OCI-LY7 (cell line): ENCODE measurements around the gene DYNC2H1. TPM values are rescaled to one million over a fixed set of nuclear protein-coding genes. Genes with fewer than 3 reads are reported as not detected.

Experiments used
- BruUV-seq: library from RNA; stranded (reverse); fragments of 400-500 nt; replicated peaks from 2 replicates; lab custom pipeline; 2021; lab: Mats Ljungman, UMichigan
- CTCF ChIA-PET: fragments of 300-600 bp; sonication (Branson Sonifier 250); formaldehyde crosslinking; loops from one replicate; lab custom pipeline; 2022; ENCODE audit warnings: antibody characterized with exemption; ENCODE audit not compliant: unreplicated experiment; lab: Charles Lee
- POLR2A ChIA-PET: fragments of 300-600 bp; sonication (Branson Sonifier 250); formaldehyde crosslinking; loops from one replicate; lab custom pipeline; 2022; ENCODE audit warnings: antibody characterized with exemption; lab: Charles Lee
- DNase-seq: peaks from one replicate; pipeline ENCODE4 v3.0.0-alpha.2; 2015; ENCODE audit warnings: low spot score
- H2AFZ ChIP-seq: fragments of 200-600 bp; sonication (generic), shearing (Covaris generic); 2 replicates; pipeline ENCODE4 v1.6.1; 2014; ENCODE audit warnings: mild to moderate bottlenecking, antibody characterized with exemption, low read length, moderate library complexity
- H3K27ac ChIP-seq: fragments of 200-600 bp; sonication (generic); 2 replicates; pipeline ENCODE4 v1.5.1; 2014; ENCODE audit warnings: mixed run types, low read depth, mild to moderate bottlenecking, moderate library complexity, low read length, inconsistent platforms; ENCODE audit not compliant: poor library complexity, severe bottlenecking
- H3K36me3 ChIP-seq: fragments of 200-600 bp; sonication (generic); 2 replicates; pipeline ENCODE4 v1.6.1; 2014; ENCODE audit warnings: mild to moderate bottlenecking, antibody characterized with exemption, low read length, moderate library complexity, mixed read lengths; ENCODE audit not compliant: insufficient read depth
- H3K4me1 ChIP-seq: fragments of 200-600 bp; sonication (generic); 2 replicates; pipeline ENCODE4 v1.5.1; 2014; ENCODE audit warnings: mild to moderate bottlenecking, low read length; ENCODE audit not compliant: insufficient read depth, poor library complexity, severe bottlenecking
- H3K4me2 ChIP-seq: fragments of 200-600 bp; sonication (generic); 2 replicates; pipeline ENCODE4 v1.6.1; 2014; ENCODE audit warnings: mild to moderate bottlenecking, low read length
- H3K4me3 ChIP-seq: fragments of 200-600 bp; sonication (generic); 2 replicates; pipeline ENCODE4 v1.5.1; 2014; ENCODE audit warnings: mild to moderate bottlenecking, low read depth, low read length; ENCODE audit not compliant: poor library complexity, severe bottlenecking
- H3K79me2 ChIP-seq: fragments of 200-600 bp; sonication (generic); 2 replicates; pipeline ENCODE4 v1.6.1; 2016; ENCODE audit warnings: low read depth, mild to moderate bottlenecking, low read length, moderate library complexity, mixed read lengths; ENCODE audit not compliant: insufficient read depth
- H3K9me2 ChIP-seq: fragments of 200-600 bp; sonication (generic); 2 replicates; pipeline ENCODE4 v1.6.1; 2016; ENCODE audit warnings: mild to moderate bottlenecking, low read length, mixed read lengths; ENCODE audit not compliant: insufficient read depth
- H3K9me3 ChIP-seq: fragments of 200-600 bp; sonication (generic); 2 replicates; pipeline ENCODE4 v1.6.1; 2014; ENCODE audit warnings: mild to moderate bottlenecking, mixed run types, low read length, mixed read lengths
- H4K20me1 ChIP-seq: fragments of 200-600 bp; sonication (generic); 2 replicates; pipeline ENCODE4 v1.6.1; 2014; ENCODE audit warnings: mild to moderate bottlenecking, antibody characterized with exemption, low read length, moderate library complexity, mixed read lengths; ENCODE audit not compliant: insufficient read depth
- CTCF ChIP-seq: fragments of 200-600 bp; sonication (generic); conservative IDR thresholded peaks from 2 replicates; pipeline ENCODE4 v1.5.1; 2014; ENCODE audit warnings: mild to moderate bottlenecking, antibody characterized with exemption, low read length, moderate library complexity, mixed read lengths
- EZH2phosphoT487 ChIP-seq: fragments of 200-600 bp; sonication (generic); IDR thresholded peaks from 2 replicates; pipeline ENCODE4 v1.6.1; 2018; ENCODE audit warnings: low read depth, borderline replicate concordance, mild to moderate bottlenecking, mixed run types, antibody characterized with exemption, low read length, moderate library complexity, mixed read lengths
- intact Hi-C: fragments of 100-400 bp; cut with micrococcal nuclease; formaldehyde crosslinking; loops from one replicate; pipeline ENCODE4 v1.10.0; 2022; ENCODE audit not compliant: unreplicated experiment
- total RNA-seq, 2 experiments: library from RNA; depleted of rRNA in 1 of 2; stranded (reverse); fragments of >200 nt in 1 of 2; shearing (Covaris generic) in 1 of 2; gene quantifications; 2 replicates each; pipeline ENCODE4 v1.2.3, GENCODE V29; 2014 to 2022

Gene DYNC2H1
- total RNA-seq, 2 experiments from 2014 or later, result 0.44 to 1.1 TPM

GRCh38 chr11:103332409-103332808 is 223.2 kb downstream of the DYNC2H1 start:
- Histone ChIP-seq H2AFZ (no peak overlapping the region), H3K9me3 (no peaks in the 10 kb centered on the region), H3K4me2 (no peak overlapping the region), H3K79me2 (no peaks in the 10 kb centered on the region), H3K36me3 (no peaks in the 10 kb centered on the region), H3K9me2 (no peaks in the 10 kb centered on the region), H3K4me1 (no peaks in the 10 kb centered on the region), H4K20me1 (no peaks in the 10 kb centered on the region), H3K27ac (no peak overlapping the region), H3K4me3 (no peak overlapping the region)
- intact Hi-C loops, result no loop called here
- TF ChIP-seq EZH2phosphoT487 (no peak), CTCF (no peak)
- ChIA-PET CTCF (no interaction called here), POLR2A (interaction anchor here (0.7 kb wide), 1 partner anchor 1885 kb away, joined by 3 read pairs; no protein-coding TSS in a partner anchor)
- DNase-seq, result no peak
- BruUV-seq, result no TSS peak

DNA sequence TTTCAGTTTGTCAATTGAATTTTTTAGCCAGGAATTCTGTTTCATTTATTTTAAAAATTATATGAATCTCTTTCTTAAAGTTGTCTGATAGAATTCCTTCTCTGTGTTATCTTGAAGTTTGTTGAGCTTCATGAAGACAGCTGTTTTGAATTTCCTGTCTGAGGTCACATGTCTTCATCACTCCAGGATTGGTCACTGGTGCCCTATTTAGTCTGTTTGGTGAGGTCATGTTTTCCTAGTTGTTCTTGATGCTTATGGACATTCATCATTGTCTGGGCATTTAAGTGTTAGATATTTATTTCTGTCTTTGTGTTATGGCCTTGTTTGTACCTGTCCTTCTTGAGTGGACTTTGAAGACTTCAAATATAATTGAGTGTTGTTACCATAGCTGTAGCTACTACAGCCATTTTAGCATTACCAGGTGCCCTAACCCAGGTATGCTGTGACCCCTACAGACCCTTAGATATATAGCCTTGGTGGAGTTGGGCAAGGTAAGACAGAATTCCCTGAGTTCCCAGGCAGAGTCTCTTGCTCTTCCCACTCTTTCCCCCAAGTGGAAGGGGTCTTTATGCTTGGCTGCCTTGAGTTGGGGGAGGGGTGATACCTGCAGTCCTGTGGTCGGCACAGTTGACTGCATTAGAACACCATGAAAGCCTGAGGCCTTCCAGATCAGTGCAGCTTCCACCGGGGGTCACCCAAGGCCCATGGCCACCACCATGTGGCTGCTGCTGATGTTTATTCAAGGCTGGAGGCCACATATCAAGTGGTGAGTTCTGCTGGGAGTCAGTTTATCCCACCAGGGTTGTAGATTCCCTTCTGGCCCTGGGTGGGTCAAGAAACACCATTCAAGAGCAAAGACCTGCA is 229.6 kb downstream of the DYNC2H1 start:
- Histone ChIP-seq H3K9me2 (no peaks in the 10 kb centered on the region), H3K4me3 (no peak overlapping the region), H3K4me2 (no peak overlapping the region), H4K20me1 (no peaks in the 10 kb centered on the region), H3K36me3 (no peaks in the 10 kb centered on the region), H2AFZ (no peak overlapping the region), H3K79me2 (no peaks in the 10 kb centered on the region), H3K4me1 (no peaks in the 10 kb centered on the region), H3K27ac (no peak overlapping the region), H3K9me3 (no peaks in the 10 kb centered on the region)
- no peak for DNase-seq
- ChIA-PET CTCF (no interaction called here), POLR2A (no interaction called here)
- TF ChIP-seq EZH2phosphoT487, result no peak
- no peak for TF ChIP-seq CTCF
- no TSS peak for BruUV-seq
- intact Hi-C loops, result no loop called here

GRCh38 chr11:103339485-103339857 is 230.2 kb downstream of the DYNC2H1 start:
- CTCF ChIA-PET, result no interaction called here

More at GRCh38 chr11:103339485-103339857, 230.2 kb downstream of the DYNC2H1 start:
- Histone ChIP-seq H3K9me3 (no peaks in the 10 kb centered on the region), H3K4me3 (no peak overlapping the region), H3K4me1 (no peaks in the 10 kb centered on the region), H3K79me2 (no peaks in the 10 kb centered on the region), H3K36me3 (no peaks in the 10 kb centered on the region), H4K20me1 (no peaks in the 10 kb centered on the region), H2AFZ (no peak overlapping the region), H3K27ac (no peak overlapping the region), H3K4me2 (no peak overlapping the region), H3K9me2 (no peaks in the 10 kb centered on the region)
- TF ChIP-seq CTCF (no peak), EZH2phosphoT487 (no peak)
- POLR2A ChIA-PET, result no interaction called here
- intact Hi-C loops, result no loop called here
- no TSS peak for BruUV-seq
- DNase-seq, result no peak
